ENCODE data around the gene CPLX1. TPM values are rescaled to one million over a fixed set of nuclear protein-coding genes. Genes with fewer than 3 reads are reported as not detected.

Gene CPLX1
- polyA plus RNA-seq, 1 donor (not counting 4 experiments of a cell fraction or from before 2014, with no cell fraction given), result 0.04 TPM

- H3K27ac ChIP-seq (ENCODE audit: control insufficient read depth, insufficient read depth, low read length), result no peak overlapping the region
- no peaks in the 10 kb centered on the region for H3K9me1 ChIP-seq (ENCODE audit: control insufficient read depth, extremely low read depth, insufficient read depth, low read length)
- TF ChIP-seq EZH2 (IDR thresholded peaks at IDR 0.05; ENCODE audit: low read length), result no peak
- TF ChIP-seq CTCF (optimal IDR thresholded peaks at IDR 0.05 in 1 of 3, IDR thresholded peaks at IDR 0.05 in 1 of 3, conservative IDR thresholded peaks at IDR 0.05 in 1 of 3; ENCODE audit: extremely low read depth in 1 of 3, insufficient read depth in 2 of 3, low read length in 3 of 3), result no peak
- H4K20me1 ChIP-seq (ENCODE audit: control insufficient read depth, extremely low read depth, insufficient read depth, low read length), result peaks cover 55% of the 10 kb centered on the region
- DNase-seq (ENCODE audit: low read depth, low spot score) (no peak), FAIRE-seq (no peak)
- no peaks in the 10 kb centered on the region for H3K9me3 ChIP-seq (ENCODE audit: control insufficient read depth, low read depth, low read length)
- dilution Hi-C loops (cut with MboI; ENCODE audit: extremely low pct_ligation_motif_present, low sequenced_read_pairs), result no loop called here
- H3K36me3 ChIP-seq (ENCODE audit: control insufficient read depth in 2 of 2, extremely low read depth in 1 of 2, insufficient read depth in 2 of 2, low read length in 2 of 2), result peaks cover 24 to 36% of the 10 kb centered on the region in 2 experiments
- H3K9ac ChIP-seq (ENCODE audit: control insufficient read depth, extremely low read depth, insufficient read depth, low read length), result no peak overlapping the region
- H3K27me3 ChIP-seq (ENCODE audit: control insufficient read depth, extremely low read depth, insufficient read depth, low read length), result no peaks in the 10 kb centered on the region
- peaks cover 48% of the 10 kb centered on the region for H3K79me2 ChIP-seq (ENCODE audit: control insufficient read depth, insufficient read depth, low read length)
- no peak overlapping the region for H2AFZ ChIP-seq (ENCODE audit: control insufficient read depth, low read length)
- peaks cover 19% of the 10 kb centered on the region for H3K4me1 ChIP-seq (ENCODE audit: control insufficient read depth, extremely low read depth, insufficient read depth, low read length)
- no peak overlapping the region for H3K4me3 ChIP-seq (ENCODE audit: control insufficient read depth in 2 of 3, extremely low read depth in 1 of 3, insufficient read depth in 2 of 3, low read depth in 1 of 3, low read length in 3 of 3)
- no peak overlapping the region for H3K4me2 ChIP-seq (ENCODE audit: control insufficient read depth, extremely low read depth, insufficient read depth, low read depth, low read length)
Observed at GRCh38 chr4:768995-769394, 56.9 kb downstream of the CPLX1 start.

- no peak overlapping the region for H3K9ac ChIP-seq (ENCODE audit: control insufficient read depth, extremely low read depth, insufficient read depth, low read length)
- H3K4me1 ChIP-seq (ENCODE audit: control insufficient read depth, extremely low read depth, insufficient read depth, low read length), result peaks cover 19% of the 10 kb centered on the region
- H3K4me2 ChIP-seq (ENCODE audit: control insufficient read depth, extremely low read depth, insufficient read depth, low read depth, low read length), result no peak overlapping the region
- no peak overlapping the region for H3K27ac ChIP-seq (ENCODE audit: control insufficient read depth, insufficient read depth, low read length)
- no peak overlapping the region for H2AFZ ChIP-seq (ENCODE audit: control insufficient read depth, low read length)
- H3K79me2 ChIP-seq (ENCODE audit: control insufficient read depth, insufficient read depth, low read length), result peaks cover 39% of the 10 kb centered on the region
- dilution Hi-C loops (cut with MboI; ENCODE audit: extremely low pct_ligation_motif_present, low sequenced_read_pairs), result no loop called here
- H4K20me1 ChIP-seq (ENCODE audit: control insufficient read depth, extremely low read depth, insufficient read depth, low read length), result peaks cover 52% of the 10 kb centered on the region
- H3K4me3 ChIP-seq (ENCODE audit: control insufficient read depth in 2 of 3, extremely low read depth in 1 of 3, insufficient read depth in 2 of 3, low read depth in 1 of 3, low read length in 3 of 3), result no peak overlapping the region
- H3K9me3 ChIP-seq (ENCODE audit: control insufficient read depth, low read depth, low read length), result no peaks in the 10 kb centered on the region
- DNase-seq (ENCODE audit: low read depth, low spot score), result no peak
- no peak for FAIRE-seq
- H3K9me1 ChIP-seq (ENCODE audit: control insufficient read depth, extremely low read depth, insufficient read depth, low read length), result no peaks in the 10 kb centered on the region
- TF ChIP-seq CTCF (optimal IDR thresholded peaks at IDR 0.05 in 1 of 3, IDR thresholded peaks at IDR 0.05 in 1 of 3, conservative IDR thresholded peaks at IDR 0.05 in 1 of 3; ENCODE audit: extremely low read depth in 1 of 3, insufficient read depth in 2 of 3, low read length in 3 of 3) (no peak), EZH2 (IDR thresholded peaks at IDR 0.05; ENCODE audit: low read length) (no peak)
- H3K36me3 ChIP-seq (ENCODE audit: control insufficient read depth in 2 of 2, extremely low read depth in 1 of 2, insufficient read depth in 2 of 2, low read length in 2 of 2), result peaks cover 30 to 34% of the 10 kb centered on the region in 2 experiments
- no peaks in the 10 kb centered on the region for H3K27me3 ChIP-seq (ENCODE audit: control insufficient read depth, extremely low read depth, insufficient read depth, low read length)
Observed at GRCh38 chr4:768076-768475, 57.9 kb downstream of the CPLX1 start.

Data from keratinocyte (primary cell).